Endothelial cell of umbilical vein (primary cell): ENCODE data around the gene MESD. TPM values are rescaled to one million over a fixed set of nuclear protein-coding genes. Genes with fewer than 3 reads are reported as not detected.
"Not testable (repeated sequence)": the region's sequence is repeated elsewhere in the genome, so short reads cannot be mapped to it uniquely, and the experiment has no call there.

Experiments
- BruUV-seq: library from RNA; stranded (reverse); fragments of 400-500 nt; replicated peaks from 2 replicates; lab custom pipeline; 2021; lab: Mats Ljungman, UMichigan
- CTCF ChIA-PET: fragments of 300-600, 350-600 bp; sonication (Branson Sonifier 250); formaldehyde crosslinking; loops from one replicate; lab custom pipeline; 2021; ENCODE audit warnings: antibody characterized with exemption, inconsistent platforms; lab: Charles Lee
- POLR2A ChIA-PET: fragments of 300-600, 350-600 bp; sonication (Branson Sonifier 250); formaldehyde crosslinking; loops from one replicate; lab custom pipeline; 2021; ENCODE audit warnings: antibody characterized with exemption, inconsistent platforms; lab: Charles Lee
- DNase-seq: peaks from one replicate; pipeline ENCODE4 v3.0.0-alpha.2; 2011; ENCODE audit warnings: low read depth, low spot score
- FAIRE-seq: peaks from 2 replicates; lab custom pipeline; 2011; peaks lifted over from hg19 to GRCh38; lab: Jason Lieb, UNC
- H2AFZ ChIP-seq: 2 replicates; pipeline ENCODE4 v1.6.0; 2012; ENCODE audit warnings: low read depth, low read length, control low read depth, inconsistent platforms
- H3K27ac ChIP-seq: 2 replicates; pipeline ENCODE4 v1.5.1; 2011; ENCODE audit warnings: low read depth, mild to moderate bottlenecking, control low read depth, low read length, moderate library complexity; ENCODE audit not compliant: insufficient read depth
- H3K27me3 ChIP-seq, 2 experiments: 2 replicates each; pipeline versions ENCODE4 v1.6.0 to v1.6.1; 2011; ENCODE audit warnings: low read length in 2 of 2, mixed read lengths in 1 of 2; ENCODE audit not compliant: control insufficient read depth in 2 of 2, insufficient read depth in 2 of 2
- H3K36me3 ChIP-seq, 2 experiments: 2 replicates in 1 of 2; 3 replicates in 1 of 2; pipeline ENCODE4 v1.5.1; 2011; ENCODE audit warnings: low read length in 2 of 2, mild to moderate bottlenecking in 1 of 2, moderate library complexity in 1 of 2; ENCODE audit not compliant: control insufficient read depth in 2 of 2, insufficient read depth in 2 of 2; ENCODE audit errors: extremely low read depth in 1 of 2
- H3K4me1 ChIP-seq: 3 replicates; pipeline ENCODE4 v1.5.1; 2011; ENCODE audit warnings: mild to moderate bottlenecking, low read length; ENCODE audit not compliant: control insufficient read depth, insufficient read depth; ENCODE audit errors: extremely low read depth
- H3K4me2 ChIP-seq: 2 replicates; pipeline ENCODE4 v1.6.1; 2011; ENCODE audit warnings: low read length, control low read depth, mixed read lengths; ENCODE audit not compliant: insufficient read depth
- H3K4me3 ChIP-seq, 3 experiments: fragments of 200-600 bp in 1 of 3; sonication (generic), shearing (Covaris generic) in 1 of 3; replicated peaks in 1 of 3; 2 replicates each; pipeline ENCODE4 v1.5.1; 2011 to 2016; ENCODE audit warnings: control low read depth in 3 of 3, low read length in 3 of 3, mild to moderate bottlenecking in 2 of 3, inconsistent platforms in 1 of 3, low read depth in 1 of 3, moderate library complexity in 1 of 3; ENCODE audit not compliant: insufficient read depth in 1 of 3
- H3K79me2 ChIP-seq: 2 replicates; pipeline ENCODE4 v1.6.0; 2012; ENCODE audit warnings: low read length, inconsistent platforms; ENCODE audit not compliant: control insufficient read depth, insufficient read depth
- H3K9ac ChIP-seq: replicated peaks from 2 replicates; pipeline ENCODE3; 2011; ENCODE audit warnings: low read length, control low read depth; ENCODE audit not compliant: insufficient read depth; ENCODE audit errors: extremely low read depth
- H3K9me1 ChIP-seq: replicated peaks from 3 replicates; pipeline ENCODE4 v1.6.0; 2011; ENCODE audit warnings: mild to moderate bottlenecking, low read length; ENCODE audit not compliant: control insufficient read depth, insufficient read depth; ENCODE audit errors: extremely low read depth
- H3K9me3 ChIP-seq: replicated peaks from 2 replicates; pipeline ENCODE4 v1.5.1; 2012; ENCODE audit warnings: low read length, inconsistent platforms; ENCODE audit not compliant: control insufficient read depth, insufficient read depth
- H4K20me1 ChIP-seq: replicated peaks from 2 replicates; pipeline ENCODE3; 2011; ENCODE audit warnings: mild to moderate bottlenecking, low read length; ENCODE audit not compliant: control insufficient read depth, insufficient read depth; ENCODE audit errors: extremely low read depth
- CTCF ChIP-seq, 2 donors: IDR thresholded peaks; 1 replicate in 1 of 2; 2 replicates in 1 of 2; pipeline ENCODE4 v1.5.1; 2011; ENCODE audit warnings: low read length in 2 of 2, mild to moderate bottlenecking in 2 of 2, moderate library complexity in 2 of 2, control low read depth in 1 of 2, inconsistent platforms in 1 of 2, low read depth in 1 of 2; ENCODE audit not compliant: insufficient read depth in 1 of 2; ENCODE audit errors: extremely low read depth in 1 of 2
- EZH2 ChIP-seq: IDR thresholded peaks from 2 replicates; pipeline ENCODE4 v1.6.1; 2012; ENCODE audit warnings: borderline replicate concordance, low read depth, mild to moderate bottlenecking, moderate library complexity, low read length, inconsistent platforms; ENCODE audit not compliant: severe bottlenecking
- FOS ChIP-seq: IDR thresholded peaks from 2 replicates; pipeline ENCODE4 v1.6.1; 2011; ENCODE audit warnings: mild to moderate bottlenecking, low read length, moderate library complexity, borderline replicate concordance; ENCODE audit not compliant: insufficient read depth
- GATA2 ChIP-seq: IDR thresholded peaks from 2 replicates; pipeline ENCODE4 v1.7.0; 2011; ENCODE audit warnings: low read depth, mild to moderate bottlenecking, moderate library complexity, mixed read lengths, low read length; ENCODE audit not compliant: insufficient read length, insufficient read depth
- JUN ChIP-seq: IDR thresholded peaks from 2 replicates; pipeline ENCODE4 v1.6.1; 2011; ENCODE audit warnings: borderline replicate concordance, low read depth; ENCODE audit not compliant: insufficient read length, insufficient read depth
- MAX ChIP-seq: IDR thresholded peaks from 2 replicates; pipeline ENCODE4 v1.6.1; 2011; ENCODE audit not compliant: insufficient read depth, insufficient read length
- MYC ChIP-seq: IDR thresholded peaks from one replicate; pipeline ENCODE4 v1.6.1; 2011; ENCODE audit warnings: mild to moderate bottlenecking, low read depth, low read length
- POLR2A ChIP-seq: IDR thresholded peaks from 2 replicates; pipeline ENCODE4 v1.6.1; 2012; ENCODE audit warnings: low read depth, mild to moderate bottlenecking, control low read depth, low read length
- POLR2AphosphoS5 ChIP-seq: IDR thresholded peaks from 2 replicates; pipeline ENCODE4 v1.6.1; 2012; ENCODE audit warnings: low read depth, mild to moderate bottlenecking, control low read depth, low read length, moderate library complexity; ENCODE audit not compliant: insufficient read depth
- dilution Hi-C: fragments of 300-500 bp; cut with MboI; formaldehyde crosslinking; loops from one replicate; pipeline ENCODE4 v1.15.0; 2019; ENCODE audit warnings: low sequenced_read_pairs; ENCODE audit not compliant: extremely low pct_ligation_motif_present
- intact Hi-C: fragments of 100-400 bp; cut with micrococcal nuclease; formaldehyde crosslinking; loops from one replicate; pipeline ENCODE4 v1.10.0; 2022
- polyA plus RNA-seq, 4 experiments: library from polyadenylated mRNA; depleted of rRNA in 3 of 4; stranded (reverse) in 3 of 4; unstranded in 1 of 4; fragments of >200 nt; gene quantifications; 2 replicates each; pipeline versions ENCODE4 v1.2.1 to v1.2.3, GENCODE V29; 2011 to 2012; ENCODE audit warnings: missing spikeins in 1 of 4
- total RNA-seq: library from RNA; stranded (reverse); gene quantifications from 2 replicates; pipeline ENCODE4 v1.2.3, GENCODE V29; 2021

The MESD gene
- total and polyA plus RNA-seq, 2 donors (not counting 3 experiments of a cell fraction or from before 2014, with no cell fraction given) = 12.8 to 30.5 TPM

GRCh38 chr15:80966431-80967197 lies 23.0 kb downstream of the MESD start:
- H3K9me3 ChIP-seq = no peaks in the 10 kb centered on the region
- no peak for FAIRE-seq
- no peaks in the 10 kb centered on the region for H3K4me1 ChIP-seq
- H3K79me2 ChIP-seq = no peaks in the 10 kb centered on the region
- no peaks in the 10 kb centered on the region for H4K20me1 ChIP-seq
- H3K9me1 ChIP-seq = no peaks in the 10 kb centered on the region
- no peak overlapping the region for H3K4me2 ChIP-seq
- no peak for DNase-seq
- no peak overlapping the region for H2AFZ ChIP-seq
- H3K9ac ChIP-seq = no peak overlapping the region
- intact Hi-C loops = no loop called here
- no peaks in the 10 kb centered on the region for H3K27me3 ChIP-seq
- H3K27ac ChIP-seq = no peak overlapping the region
- no peak for TF ChIP-seq JUN
- TF ChIP-seq MAX = no peak
- no peak for TF ChIP-seq POLR2AphosphoS5
- TF ChIP-seq FOS = no peak
- TF ChIP-seq EZH2 = no peak
- TF ChIP-seq POLR2A = no peak
- TF ChIP-seq MYC = no peak
- TF ChIP-seq CTCF (IDR thresholded peaks at IDR 0.05; ENCODE audit: extremely low read depth in 1 of 2, insufficient read depth in 1 of 2, low read depth in 1 of 2, low read length in 2 of 2) = no peak
- no peak for TF ChIP-seq GATA2
- no peak overlapping the region for H3K4me3 ChIP-seq
- H3K36me3 ChIP-seq = peaks cover 0 to 6% of the 10 kb centered on the region in 2 experiments
- dilution Hi-C loops = no loop called here
- no TSS peak for BruUV-seq
- ChIA-PET POLR2A (no interaction called here), CTCF (interaction anchor here (0.8 to 6.5 kb wide), 8 partner anchors 11 to 512 kb away, joined by 4 to 101 read pairs (median 29); partner anchors contain the start of gene CEMIP)

DNA sequence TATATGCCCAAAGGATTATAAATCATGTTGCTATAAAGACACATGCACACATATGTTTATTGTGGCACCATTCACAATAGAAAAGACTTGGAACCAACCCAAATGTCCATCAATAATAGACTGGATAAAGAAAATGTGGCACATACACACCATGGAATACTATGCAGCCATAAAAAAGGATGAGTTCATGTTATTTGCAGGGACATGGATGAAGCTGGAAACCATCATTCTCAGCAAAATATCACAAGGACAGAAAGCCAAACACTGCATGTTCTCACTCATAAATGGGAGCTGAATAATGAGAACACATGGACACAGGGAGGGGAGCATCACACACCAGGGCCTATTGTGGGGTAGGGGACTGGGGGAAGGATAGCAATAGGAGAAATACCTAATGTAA lies 24.2 kb downstream of the MESD start:
- H3K4me1 ChIP-seq, dilution Hi-C loops, DNase-seq, H3K9ac ChIP-seq, POLR2A ChIA-PET, BruUV-seq, H3K36me3 ChIP-seq, H4K20me1 ChIP-seq, H3K9me1 ChIP-seq, H3K9me3 ChIP-seq, H3K4me3 ChIP-seq, H3K4me2 ChIP-seq, H3K27ac ChIP-seq, intact Hi-C loops, FAIRE-seq, H2AFZ ChIP-seq, H3K79me2 ChIP-seq, H3K27me3 ChIP-seq: not testable (repeated sequence)
- CTCF ChIA-PET = interaction anchor here (4.0 kb wide), 1 partner anchor 300 kb away, joined by 20 read pairs; no protein-coding TSS in a partner anchor
